ENCODE data around the gene SPIN1.

GRCh38 chr9:88521308-88521707 lies 133.1 kb downstream of the SPIN1 start:
- TF ChIP-seq POLR2A (IDR thresholded peaks at IDR 0.05; ENCODE audit: low read length) (no peak), GATA1 (IDR thresholded peaks at IDR 0.05; ENCODE audit: low read depth, low read length) (no peak)

All from erythroblast (primary cell).